ENCODE measurements around the gene NPHP3.
A peak's percentile ranks its signal among the peaks of the same experiment; 100 is the strongest.

Gene NPHP3

GRCh38 chr3:132660052-132660810 lies 62.0 kb downstream of the NPHP3 start, which contains the start of gene UBA5:
TSS of gene UBA5 (plus strand) at chr3:132660329. CDS start at chr3:132660538, 209 bp downstream.
- Histone ChIP-seq H3K4me3 (ENCODE audit: low read depth, low read length) (peak within 1 kb of the TSS; percentile 98), H3K27ac (ENCODE audit: extremely low read depth, low read depth, low read length) (peak within 1 kb of the TSS; percentile 77), H3K9me3 (ENCODE audit: control insufficient read depth, insufficient read depth, low read depth, low read length) (no peaks in the 10 kb centered on the region), H3K36me3 (ENCODE audit: control insufficient read depth in 2 of 2, insufficient read depth in 1 of 2, low read length in 2 of 2) (peaks cover 0 to 2% of the 10 kb centered on the region in 2 experiments; a peak in 1 of 3 replicates), H3K4me1 (ENCODE audit: control insufficient read depth, insufficient read depth, low read length) (no peaks in the 10 kb centered on the region)
- POLR2A ChIA-PET: interaction anchor here (0.6 kb wide), 2 partner anchors 581 to 1278 kb away, joined by 3 to 7 read pairs; partner anchors contain the start of gene NUDT16
- CTCF ChIA-PET: interaction anchor here (0.7 to 2.3 kb wide), 4 partner anchors 21 to 124 kb away, joined by 3 to 7 read pairs (median 3); no protein-coding TSS in a partner anchor
- no peak for TF ChIP-seq REPIN1 (tag by site-specific recombination; IDR thresholded peaks at IDR 0.05; ENCODE audit: low read depth)
- TF ChIP-seq ZNF514 (tag by site-specific recombination; IDR thresholded peaks at IDR 0.05): no peak
- TF ChIP-seq ZNF169 (tag by site-specific recombination; IDR thresholded peaks at IDR 0.05): no peak
- no peak for TF ChIP-seq ZNF654 (tag by site-specific recombination; IDR thresholded peaks at IDR 0.05; ENCODE audit: low read depth)
- TF ChIP-seq ZNF488 (tag by site-specific recombination; IDR thresholded peaks at IDR 0.05): no peak
- peak; percentile 69 for TF ChIP-seq ZNF2 (tag by site-specific recombination; IDR thresholded peaks at IDR 0.05)
- no peak; the same call in 1 of the 2 replicates for TF ChIP-seq ZNF394 (tag by site-specific recombination; IDR thresholded peaks at IDR 0.05; ENCODE audit: borderline replicate concordance)
- TF ChIP-seq ZBTB17 (tag by site-specific recombination; IDR thresholded peaks at IDR 0.05): peak; percentile 61
- TF ChIP-seq WT1 (tag by site-specific recombination; IDR thresholded peaks at IDR 0.05): no peak
- TF ChIP-seq ZXDB (tag by site-specific recombination; IDR thresholded peaks at IDR 0.05): 0 out of 2 replicates have a peak, but pooled peaks have one; percentile 38
- no peak for TF ChIP-seq ZNF48 (tag by site-specific recombination; IDR thresholded peaks at IDR 0.05)
- no peak for TF ChIP-seq ZNF621 (tag by site-specific recombination; IDR thresholded peaks at IDR 0.05)
- TF ChIP-seq ZNF140 (tag by site-specific recombination; IDR thresholded peaks at IDR 0.05): no peak
- no peak for TF ChIP-seq ZNF549 (tag by site-specific recombination; IDR thresholded peaks at IDR 0.05)
- TF ChIP-seq ZFP3 (tag by site-specific recombination; IDR thresholded peaks at IDR 0.05; ENCODE audit: low read depth): no peak
- TF ChIP-seq OSR2 (tag by site-specific recombination; IDR thresholded peaks at IDR 0.05): no peak
- no peak for TF ChIP-seq ZNF211 (tag by site-specific recombination; IDR thresholded peaks at IDR 0.05; ENCODE audit: low read depth)
- TF ChIP-seq ZNF121 (tag by site-specific recombination; IDR thresholded peaks at IDR 0.05): no peak
- TF ChIP-seq ZNF513 (tag by site-specific recombination; IDR thresholded peaks at IDR 0.05): peak; percentile 31; the same call in 1 of the 2 replicates
- peak; percentile 87 for TF ChIP-seq ZNF335 (tag by site-specific recombination; conservative IDR thresholded peaks at IDR 0.05)
- no peak for TF ChIP-seq ZNF571 (tag by site-specific recombination; IDR thresholded peaks at IDR 0.05)
- TF ChIP-seq YY2 (tag by site-specific recombination; IDR thresholded peaks at IDR 0.05): peak; percentile 69
- no peak for TF ChIP-seq ZNF148 (tag by site-specific recombination; IDR thresholded peaks at IDR 0.05; ENCODE audit: borderline replicate concordance)
- no peak; the same call in 1 of the 2 replicates for TF ChIP-seq SCRT1 (tag by site-specific recombination; IDR thresholded peaks at IDR 0.05; ENCODE audit: borderline replicate concordance)
- no peak for TF ChIP-seq ZNF398 (tag by site-specific recombination; IDR thresholded peaks at IDR 0.05)
- TF ChIP-seq ZNF239 (tag by site-specific recombination; IDR thresholded peaks at IDR 0.05): no peak
- no peak for TF ChIP-seq ZBTB6 (tag by site-specific recombination; IDR thresholded peaks at IDR 0.05)
- no peak for TF ChIP-seq ZNF530 (tag by site-specific recombination; IDR thresholded peaks at IDR 0.05; ENCODE audit: low read depth)
- no peak for TF ChIP-seq ZNF23 (tag by site-specific recombination; IDR thresholded peaks at IDR 0.05; ENCODE audit: borderline replicate concordance)
- no peak for TF ChIP-seq ZNF132 (tag by site-specific recombination; IDR thresholded peaks at IDR 0.05; ENCODE audit: borderline replicate concordance)
- no peak for TF ChIP-seq ZNF529 (tag by site-specific recombination; IDR thresholded peaks at IDR 0.05; ENCODE audit: insufficient replicate concordance)
